GM18868 (cell line): ENCODE measurements around the gene TVP23B.
"Not testable (repeated sequence)": the region's sequence is repeated elsewhere in the genome, so short reads cannot be mapped to it uniquely, and the experiment has no call there.

Source experiments
- ATAC-seq: cut with Tn5 transposase; IDR thresholded peaks from one replicate; pipeline ENCODE4 v1.9.1; 2021; ENCODE audit warnings: mild to moderate bottlenecking, moderate library complexity; ENCODE audit not compliant: unreplicated experiment

Gene TVP23B

GRCh38 chr17:18786890-18787289, 5.9 kb downstream of the TVP23B start:
- ATAC-seq, result not testable (repeated sequence)

- ATAC-seq, result not testable (repeated sequence)
Observed at GRCh38 chr17:18791402-18791801, 10.4 kb downstream of the TVP23B start.

- ATAC-seq, result not testable (repeated sequence)
Observed at GRCh38 chr17:18794841-18795240, 13.9 kb downstream of the TVP23B start.

- ATAC-seq, result not testable (repeated sequence)
Observed at GRCh38 chr17:18796887-18797286, 15.9 kb downstream of the TVP23B start.

- not testable (repeated sequence) for ATAC-seq
Observed at GRCh38 chr17:18803458-18804245, 22.7 kb downstream of the TVP23B start.

- ATAC-seq, result not testable (repeated sequence)
Observed at GRCh38 chr17:18815924-18816323, 34.9 kb downstream of the TVP23B start.

- ATAC-seq, result not testable (repeated sequence)
Observed at GRCh38 chr17:18816489-18817371, 35.7 kb downstream of the TVP23B start.

GRCh38 chr17:18821430-18821829, 40.4 kb downstream of the TVP23B start:
- not testable (repeated sequence) for ATAC-seq

GRCh38 chr17:18827613-18828012, 46.6 kb downstream of the TVP23B start:
- ATAC-seq, result not testable (repeated sequence)

- no peak for ATAC-seq
Observed at GRCh38 chr17:18848501-18848900, 67.5 kb downstream of the TVP23B start.

GRCh38 chr17:18850679-18851078, 69.7 kb downstream of the TVP23B start:
- no peak for ATAC-seq

GRCh38 chr17:18851201-18851600, 70.2 kb downstream of the TVP23B start:
- no peak for ATAC-seq

GRCh38 chr17:18854956-18855355, 74.0 kb downstream of the TVP23B start:
- no peak for ATAC-seq

- ATAC-seq, result peak; percentile 81
Observed at GRCh38 chr17:18855831-18856569, 75.0 kb downstream of the TVP23B start.
